HG02763 (cell line): ENCODE results near the gene AMBRA1.
A peak's percentile ranks its signal among the peaks of the same experiment; 100 is the strongest.

Experiments
- ATAC-seq: cut with Tn5 transposase; IDR thresholded peaks from one replicate; pipeline ENCODE4 v1.9.1; 2021; ENCODE audit warnings: mild to moderate bottlenecking, moderate library complexity; ENCODE audit not compliant: unreplicated experiment

Gene AMBRA1

DNA sequence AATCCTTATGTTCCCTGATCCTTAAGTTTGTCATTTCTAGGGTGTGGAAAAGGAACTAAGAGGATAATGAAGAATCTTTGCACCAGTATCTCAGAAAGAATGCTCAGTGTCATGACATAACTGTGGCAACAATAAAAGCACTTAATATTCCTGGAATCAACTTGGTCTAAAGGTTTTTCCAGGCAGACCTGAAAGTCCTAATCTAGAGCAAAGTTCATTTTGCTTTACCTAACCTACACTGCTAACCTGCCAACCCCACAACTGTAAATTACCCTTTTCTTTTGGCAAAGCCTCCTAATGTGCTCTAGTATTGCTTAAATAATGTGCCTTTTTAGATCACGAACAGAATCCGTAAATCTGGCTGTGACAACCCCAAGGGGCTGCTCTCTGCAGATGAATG, 82.5 kb downstream of the AMBRA1 start:
- ATAC-seq = no peak

DNA sequence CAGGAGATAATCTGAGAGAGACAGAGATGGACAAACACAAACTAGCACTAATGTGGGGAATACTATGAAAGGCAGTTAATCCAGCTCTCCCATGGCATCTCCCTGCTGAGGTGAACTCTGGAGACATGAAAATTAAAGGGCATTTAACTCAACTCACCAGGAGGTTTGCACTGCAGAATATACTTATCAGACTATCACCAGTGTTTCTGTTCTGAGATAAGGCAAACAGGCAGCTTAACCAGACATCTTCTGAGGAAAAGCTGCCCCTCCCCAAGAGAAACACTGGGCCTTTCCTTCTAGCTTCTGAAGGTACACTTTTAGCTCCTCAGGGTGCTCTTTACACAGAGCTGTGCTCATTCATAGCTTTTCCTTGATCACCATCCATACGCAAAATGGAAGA, 85.5 kb downstream of the AMBRA1 start:
- no peak for ATAC-seq

DNA sequence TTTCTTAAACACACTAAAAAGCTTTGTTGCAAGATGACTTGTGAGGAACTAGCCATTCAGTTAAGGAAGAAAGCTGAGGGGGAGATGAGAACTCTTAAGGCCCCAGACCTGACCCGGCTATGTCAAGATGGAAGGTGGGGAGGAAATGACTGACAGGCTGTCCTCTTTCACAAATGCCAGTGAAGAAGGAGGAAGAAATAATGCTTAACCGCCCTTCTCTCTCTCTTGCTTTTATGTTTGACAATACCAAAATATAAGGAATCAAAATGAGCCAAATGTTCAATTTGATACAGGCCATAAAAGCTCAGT, 87.4 kb downstream of the AMBRA1 start:
- no peak for ATAC-seq

DNA sequence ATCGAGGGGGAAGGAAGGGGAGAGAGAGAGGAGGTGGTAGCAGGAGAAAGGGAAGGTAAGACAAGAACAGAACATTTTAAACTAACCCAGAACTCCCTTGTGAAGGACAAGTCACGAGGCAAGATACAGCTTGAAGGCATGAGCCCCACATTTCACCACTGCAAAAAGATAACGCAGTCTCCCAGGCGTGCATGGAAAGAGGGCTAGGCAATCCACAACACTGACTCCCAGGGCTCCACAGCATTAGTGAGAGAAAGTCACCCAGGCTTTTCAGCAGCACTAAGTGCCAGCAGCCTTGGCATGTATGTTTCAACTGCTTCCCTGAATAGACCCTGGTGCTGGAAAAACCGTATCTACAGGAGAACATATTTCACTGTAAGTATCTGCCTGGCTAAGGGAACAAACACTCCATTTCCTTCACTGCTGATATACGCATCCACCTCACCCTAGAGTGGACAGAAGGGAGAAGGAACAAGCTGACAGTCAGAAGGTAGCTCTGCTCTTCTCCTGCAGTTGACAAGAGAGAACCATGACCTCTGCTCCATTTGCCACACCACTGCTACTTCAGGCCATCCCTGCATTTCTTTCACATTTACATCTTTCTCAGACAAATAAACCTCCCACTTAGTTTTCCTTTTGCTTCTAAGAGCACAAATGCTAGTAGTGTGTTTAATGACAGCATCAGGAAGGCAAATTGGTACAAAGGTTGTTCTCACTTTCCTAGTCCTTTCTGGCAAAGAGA, 87.9 kb downstream of the AMBRA1 start:
- ATAC-seq = no peak

DNA sequence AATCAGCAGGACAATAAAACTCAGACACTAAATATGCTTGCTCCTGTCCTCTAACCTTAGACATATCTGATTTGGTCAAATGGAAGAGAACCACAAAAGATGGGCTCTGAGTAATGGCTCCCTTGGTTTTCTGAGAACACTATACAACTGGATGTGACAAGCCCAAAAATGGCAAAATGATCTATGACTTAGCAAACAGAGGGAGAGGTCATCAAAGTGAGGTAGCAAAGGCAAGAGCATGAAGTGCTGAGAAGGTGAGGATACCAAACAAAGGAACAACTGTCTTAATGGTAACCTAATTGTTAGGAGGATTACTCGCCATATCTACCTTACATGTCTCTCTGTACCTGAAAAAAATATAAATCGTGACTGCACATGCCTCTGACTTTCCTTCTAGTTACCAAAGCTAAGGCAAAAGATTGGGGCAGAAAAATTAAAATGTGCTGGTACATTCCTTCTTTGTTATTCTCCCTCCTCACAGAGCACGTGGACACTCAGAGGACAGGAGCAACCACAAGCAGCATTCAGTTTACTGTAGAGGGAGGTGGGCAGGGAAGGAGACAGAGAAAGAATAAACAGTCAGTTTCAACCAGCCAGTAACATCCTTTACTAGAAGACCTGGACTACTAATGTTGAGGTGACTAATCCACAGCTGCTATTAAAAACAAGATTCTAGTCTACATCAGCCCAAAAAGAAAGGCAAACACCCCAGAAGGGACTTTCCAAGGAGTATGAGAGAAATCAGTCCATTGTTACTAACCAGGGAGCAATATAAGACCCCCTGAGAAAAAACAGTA, 88.8 kb downstream of the AMBRA1 start:
- ATAC-seq = peak; percentile 42

DNA sequence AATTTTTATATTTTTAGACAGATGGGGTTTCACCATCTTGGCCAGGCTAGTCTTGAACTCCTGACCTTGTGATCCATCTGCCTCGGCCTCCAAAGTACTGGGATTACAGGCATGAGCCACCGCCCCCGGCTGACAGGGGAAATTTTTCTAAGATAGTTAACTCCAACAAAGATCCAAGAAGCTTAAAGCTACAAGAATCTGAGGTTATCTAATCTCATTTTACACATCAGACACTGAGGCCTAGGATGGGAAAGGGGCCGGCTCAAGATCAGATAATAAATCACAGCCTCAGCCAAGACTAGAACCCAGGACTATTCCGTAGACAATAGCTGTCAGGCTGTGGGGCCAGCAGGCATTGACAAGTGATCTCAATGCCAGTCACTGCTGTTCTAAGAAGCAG, 94.0 kb downstream of the AMBRA1 start:
- ATAC-seq = no peak

DNA sequence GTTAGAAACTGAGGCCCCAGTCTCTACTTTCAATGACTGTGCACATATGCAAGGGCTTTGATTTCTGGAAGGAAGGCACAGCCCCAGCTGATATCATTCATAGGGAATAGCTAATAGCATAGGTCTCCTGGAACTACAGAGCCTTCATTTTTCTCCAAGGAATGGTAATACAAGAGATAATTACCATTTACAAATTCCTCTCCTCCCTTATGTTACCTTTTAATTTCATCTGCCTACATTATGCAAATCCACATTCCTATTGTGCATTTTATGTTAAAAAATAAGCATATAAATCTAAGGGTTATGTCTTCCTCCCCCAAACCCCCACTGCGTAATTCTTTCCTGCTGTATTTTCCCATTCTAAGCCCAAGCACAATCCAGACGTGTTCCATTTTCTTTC, 94.9 kb downstream of the AMBRA1 start:
- no peak for ATAC-seq

DNA sequence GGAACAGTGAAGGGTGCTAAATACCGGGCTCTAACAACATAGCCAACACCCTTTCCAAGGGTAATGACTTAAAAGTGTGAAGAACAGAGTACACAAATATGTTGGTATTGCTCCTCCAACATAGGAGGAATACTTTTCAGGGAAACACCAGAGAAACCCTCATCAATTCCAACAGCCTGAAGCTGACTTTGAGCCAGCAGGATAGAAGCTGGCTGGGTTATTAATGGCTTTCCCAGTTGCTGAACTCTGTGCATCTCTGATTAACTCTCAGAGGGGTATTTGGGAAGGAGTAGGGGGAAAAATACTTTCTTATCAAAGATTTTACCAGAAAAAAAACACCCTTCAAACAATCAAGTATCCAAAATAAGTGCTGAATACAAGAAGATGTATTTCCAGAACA, 95.6 kb downstream of the AMBRA1 start:
- ATAC-seq = no peak

DNA sequence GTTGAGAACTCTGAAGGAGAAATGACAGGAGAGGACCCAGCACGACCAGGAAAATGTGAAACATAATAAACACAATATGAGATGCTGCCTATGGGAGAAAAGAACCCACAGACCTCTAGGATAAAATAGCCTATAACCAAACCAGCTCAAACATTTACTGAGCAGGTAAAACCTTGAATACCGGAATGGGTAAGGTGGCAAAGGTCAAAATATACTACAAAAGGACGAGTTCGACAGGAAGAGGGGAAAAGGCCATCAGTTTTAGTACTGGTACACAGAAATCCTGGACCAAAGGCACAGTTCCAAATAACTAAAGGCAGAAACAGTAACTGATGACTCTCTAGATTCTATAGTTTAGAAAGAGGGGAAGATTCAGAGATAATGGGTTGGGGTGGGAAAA, 96.3 kb downstream of the AMBRA1 start:
- no peak for ATAC-seq

DNA sequence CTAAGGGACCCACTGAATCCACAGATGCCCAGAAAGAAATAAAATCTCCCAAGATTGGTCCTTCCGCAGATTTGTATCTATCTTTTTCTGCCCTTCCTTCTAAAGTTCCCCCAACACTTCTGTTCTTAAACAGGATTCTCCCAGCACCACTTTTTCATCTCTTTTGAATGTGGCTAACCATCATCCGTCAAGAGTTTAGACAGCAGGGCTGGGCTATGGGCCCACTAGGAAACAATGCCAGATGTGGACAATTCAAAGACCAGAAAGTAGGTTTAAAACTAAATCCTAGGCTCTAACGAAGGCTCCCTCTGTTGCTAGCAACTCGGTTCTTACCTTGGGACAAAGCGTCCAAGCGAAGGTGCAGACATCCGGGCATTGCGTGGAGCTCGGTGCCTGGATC, 100.0 kb downstream of the AMBRA1 start:
- no peak for ATAC-seq

DNA sequence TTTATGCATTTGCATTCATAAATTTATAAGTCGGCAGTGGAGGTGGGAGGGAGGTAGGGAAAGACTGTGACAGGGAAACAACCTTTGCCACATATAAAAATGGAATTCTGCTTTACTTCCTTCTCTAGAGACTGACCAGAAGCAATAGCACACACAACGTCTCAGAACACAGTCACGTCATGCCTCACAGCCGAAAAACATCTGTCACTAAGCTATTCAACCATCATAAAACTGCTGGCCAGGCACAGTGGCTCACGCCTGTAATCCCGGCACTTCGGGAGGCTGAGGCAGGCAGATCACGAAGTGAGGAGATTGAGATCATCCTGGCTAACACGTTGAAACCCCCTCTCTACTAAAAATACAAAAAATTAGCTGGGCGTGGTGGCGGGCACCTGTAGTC, 101.3 kb downstream of the AMBRA1 start:
- ATAC-seq = no peak

DNA sequence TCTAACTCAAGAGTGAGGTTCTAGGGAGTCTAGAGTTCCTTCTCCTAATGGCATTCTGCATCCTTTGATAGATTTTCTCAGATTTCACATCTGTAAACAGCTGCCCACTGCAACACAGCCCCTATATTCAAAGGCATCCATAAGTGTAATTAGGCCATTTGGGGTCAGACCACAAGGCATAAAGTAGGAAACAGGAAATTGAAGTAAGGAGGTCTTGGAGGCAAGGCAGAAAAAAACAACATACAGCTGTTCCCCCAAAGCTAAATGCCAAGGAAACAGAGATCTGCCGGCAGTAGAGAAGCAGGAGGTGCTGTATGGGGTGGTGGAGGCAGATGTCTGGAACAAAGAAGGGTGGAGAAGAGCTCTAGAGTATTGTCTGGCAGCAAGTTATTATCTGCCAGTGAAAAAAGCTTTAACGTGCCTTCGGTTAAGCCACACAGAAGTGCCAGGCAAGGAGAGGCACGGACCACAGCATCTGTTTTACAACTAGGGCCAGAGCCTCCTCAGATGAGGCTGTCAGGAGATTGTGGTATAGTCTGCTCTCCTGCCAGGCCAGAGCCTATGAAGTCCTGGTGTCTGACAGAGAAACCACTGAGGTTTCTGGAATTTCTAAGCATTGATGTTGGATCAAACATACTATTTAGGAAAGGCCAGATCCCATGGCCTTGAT, 102.0 kb downstream of the AMBRA1 start:
- no peak for ATAC-seq

DNA sequence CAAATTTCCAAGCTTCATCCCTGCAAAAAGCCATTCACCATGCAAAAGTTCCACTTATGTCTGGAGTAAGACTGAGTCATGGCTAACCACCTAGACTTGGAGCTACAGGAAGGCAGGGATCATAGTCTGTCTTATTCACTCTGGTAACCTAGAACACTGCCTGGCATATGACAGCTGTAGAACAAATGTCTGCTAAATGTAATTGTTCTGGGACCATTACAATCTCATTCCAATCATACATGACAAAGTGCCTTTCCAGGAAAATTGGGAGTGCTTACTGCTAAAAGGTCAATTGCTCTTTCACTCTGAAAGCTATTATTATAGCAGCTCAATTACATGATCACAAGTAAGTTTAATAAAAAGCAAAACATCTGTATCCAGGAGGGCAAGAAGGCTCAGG, 103.2 kb downstream of the AMBRA1 start:
- no peak for ATAC-seq

DNA sequence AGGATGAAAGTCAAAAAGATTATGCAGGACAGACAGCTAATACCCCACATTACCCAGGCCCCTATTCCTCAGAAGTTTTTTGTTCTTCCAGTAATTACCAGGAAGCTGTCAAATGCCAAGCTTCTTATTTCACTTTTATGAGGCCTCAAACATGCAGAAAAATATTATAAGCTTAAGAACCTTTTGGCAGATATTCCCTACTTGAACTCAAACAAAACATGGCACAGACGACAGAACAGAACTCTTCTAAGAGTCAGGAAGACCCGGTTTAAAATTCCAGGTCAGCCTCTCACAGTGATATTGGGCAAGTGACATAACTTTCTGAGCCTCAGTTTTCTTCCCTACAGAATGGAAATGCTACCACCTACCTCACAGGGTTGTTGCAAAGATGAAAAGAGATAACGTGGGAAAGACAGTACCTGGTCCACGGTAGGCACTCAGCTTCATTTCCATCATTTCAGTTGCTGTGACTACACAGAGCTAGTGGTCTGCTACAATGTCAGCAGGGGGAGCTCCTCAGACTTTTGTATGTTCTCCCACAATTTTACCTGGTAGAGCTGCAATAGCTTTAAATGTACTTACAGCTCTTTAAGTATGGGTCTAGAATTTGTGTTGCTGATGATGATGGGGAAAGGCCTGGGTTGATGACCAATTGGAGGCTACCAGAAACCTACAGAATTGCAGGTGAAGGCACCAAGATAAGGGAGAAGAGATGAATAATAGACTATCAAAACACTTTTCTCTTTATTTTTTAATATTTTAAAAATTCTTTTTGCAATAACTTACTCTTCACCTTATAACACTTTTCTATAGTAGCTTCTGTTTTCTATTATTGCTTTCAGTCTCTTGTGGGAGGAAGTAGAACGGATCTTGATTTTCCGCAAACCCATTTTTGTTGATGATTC, 103.9 kb downstream of the AMBRA1 start:
- no peak for ATAC-seq

DNA sequence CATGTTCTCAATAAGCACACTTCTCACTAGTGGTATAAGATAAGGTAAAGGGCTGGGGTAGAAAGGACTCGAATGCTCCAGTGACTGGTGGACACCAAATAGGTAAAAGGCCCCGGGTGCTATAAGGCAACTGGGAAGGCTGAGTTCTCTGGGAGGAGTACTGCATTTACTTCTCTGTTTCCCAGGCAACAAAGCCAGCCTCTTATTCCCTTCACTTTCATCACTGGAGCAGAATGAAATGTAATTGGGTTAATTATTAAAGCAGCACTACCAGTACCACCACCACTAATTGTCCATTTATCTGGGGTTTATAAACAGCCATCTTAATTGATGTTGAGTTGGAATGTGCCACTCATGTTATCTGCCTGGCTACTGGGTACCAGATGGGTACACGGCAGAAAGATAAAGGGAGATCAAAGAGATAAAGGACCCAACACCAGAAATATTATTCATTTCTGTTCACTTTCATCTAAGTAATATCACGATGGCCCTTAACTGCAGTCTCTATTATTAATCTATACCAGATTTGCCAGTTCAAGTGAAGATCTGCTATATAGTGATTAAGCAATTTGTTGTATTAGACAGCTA, 107.9 kb downstream of the AMBRA1 start:
- ATAC-seq = no peak

DNA sequence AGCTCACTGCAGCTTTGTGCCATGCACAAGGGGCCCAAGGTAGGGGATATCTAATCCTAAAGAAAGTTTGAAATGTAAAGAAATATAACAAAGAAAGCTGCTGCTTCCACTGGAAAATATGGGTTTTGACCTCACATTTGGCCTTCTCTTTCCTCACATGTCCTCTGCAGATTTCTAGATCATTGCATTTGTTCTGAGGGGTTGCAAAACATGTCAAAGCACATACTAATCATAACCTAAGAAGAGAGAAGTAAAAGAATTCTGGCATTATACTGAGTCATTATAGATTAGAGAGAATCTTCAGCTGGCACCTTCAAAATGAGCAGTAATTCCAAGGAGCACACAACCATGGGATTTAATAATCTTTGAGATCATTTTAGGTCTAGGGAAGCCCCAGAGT, 109.7 kb downstream of the AMBRA1 start:
- no peak for ATAC-seq

DNA sequence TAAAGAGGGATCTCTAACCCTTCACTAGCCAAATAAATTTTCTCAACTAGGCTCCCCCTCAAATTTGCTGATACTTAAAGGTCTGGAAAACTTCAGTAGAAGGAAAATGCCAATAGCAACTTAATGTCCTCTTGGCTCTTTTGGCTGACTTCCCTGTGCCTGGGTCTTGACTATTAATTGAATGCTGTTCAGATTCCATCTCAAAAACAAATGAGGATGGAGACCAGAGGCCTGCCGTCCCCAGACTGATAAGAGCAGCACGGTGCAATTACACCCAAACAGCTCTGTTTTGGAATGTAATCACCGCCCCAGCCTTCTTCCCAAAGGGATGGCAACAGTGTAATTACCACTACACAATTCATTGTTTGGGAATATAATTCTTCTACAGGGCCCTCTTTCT, 112.9 kb downstream of the AMBRA1 start:
- no peak for ATAC-seq

DNA sequence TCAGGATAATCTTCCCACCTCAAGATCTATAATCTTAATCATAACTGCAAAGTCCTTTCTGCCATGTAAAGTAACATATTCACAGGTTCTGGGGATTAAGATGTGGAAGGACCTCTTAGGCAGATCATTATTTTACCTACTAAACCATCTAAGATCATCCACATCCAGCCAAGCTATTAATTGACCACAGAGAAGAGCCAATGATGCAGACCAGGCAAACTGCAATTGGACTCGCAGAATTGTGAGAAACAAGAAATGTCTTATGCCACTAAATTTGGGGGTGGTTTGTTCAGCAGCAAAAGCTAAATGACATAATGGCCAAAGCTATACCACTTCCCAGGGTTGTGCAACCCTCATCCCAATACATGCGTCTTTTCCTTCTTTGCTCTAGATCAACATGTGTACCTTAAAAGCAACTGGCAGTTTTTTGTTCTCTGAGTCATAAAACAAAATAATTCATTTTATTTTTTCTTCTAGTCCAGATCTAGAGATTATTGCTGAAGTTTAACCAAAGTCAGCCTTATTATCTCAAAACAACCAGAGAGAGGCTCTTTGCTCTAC, 113.6 kb downstream of the AMBRA1 start:
- no peak for ATAC-seq

DNA sequence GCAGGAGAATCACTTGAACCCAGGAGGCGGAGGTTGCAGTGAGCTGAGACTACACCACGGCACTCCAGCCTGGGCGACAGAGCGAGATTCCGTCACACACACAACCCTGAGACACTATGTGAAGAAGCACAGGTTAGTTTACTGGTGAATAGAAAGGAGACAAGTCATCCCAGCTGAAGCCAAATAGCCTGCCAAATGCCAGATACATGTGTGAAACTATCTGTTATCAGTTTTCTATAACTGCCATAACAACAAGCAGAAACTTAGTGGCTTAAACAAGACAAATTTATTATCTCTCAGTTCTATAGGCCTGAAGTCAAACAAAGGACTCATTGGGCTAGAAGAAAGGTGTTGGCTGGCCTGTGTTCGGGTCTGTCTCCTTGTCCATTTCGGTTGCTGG, 114.2 kb downstream of the AMBRA1 start:
- ATAC-seq = no peak

DNA sequence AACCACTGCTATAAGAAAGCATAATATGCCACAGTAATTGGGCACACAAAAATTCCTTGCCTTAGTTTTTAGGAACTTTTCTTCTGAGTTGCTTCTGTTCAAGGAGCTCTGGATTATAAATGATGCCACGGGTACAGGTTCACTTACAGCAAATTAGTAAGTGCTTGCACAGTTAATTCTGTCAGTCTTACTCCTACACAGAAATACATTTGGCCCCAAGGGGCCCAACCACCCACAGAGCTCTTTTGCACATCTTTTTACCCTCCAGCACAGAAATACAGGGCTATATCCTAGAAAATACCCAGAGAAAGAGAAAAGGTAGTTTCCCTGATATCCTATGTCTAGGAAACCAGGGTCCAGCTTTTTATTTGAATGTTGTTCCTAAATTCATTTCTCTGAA, 115.6 kb downstream of the AMBRA1 start:
- ATAC-seq = no peak
